HG02970 (cell line): ENCODE measurements around the gene ARHGEF7.

Experiments used
- ATAC-seq: cut with Tn5 transposase; IDR thresholded peaks from one replicate; pipeline ENCODE4 v1.9.1; 2021; ENCODE audit warnings: mild to moderate bottlenecking, moderate library complexity, moderate number of reproducible peaks; ENCODE audit not compliant: unreplicated experiment, low FRiP score

ARHGEF7 gene

DNA sequence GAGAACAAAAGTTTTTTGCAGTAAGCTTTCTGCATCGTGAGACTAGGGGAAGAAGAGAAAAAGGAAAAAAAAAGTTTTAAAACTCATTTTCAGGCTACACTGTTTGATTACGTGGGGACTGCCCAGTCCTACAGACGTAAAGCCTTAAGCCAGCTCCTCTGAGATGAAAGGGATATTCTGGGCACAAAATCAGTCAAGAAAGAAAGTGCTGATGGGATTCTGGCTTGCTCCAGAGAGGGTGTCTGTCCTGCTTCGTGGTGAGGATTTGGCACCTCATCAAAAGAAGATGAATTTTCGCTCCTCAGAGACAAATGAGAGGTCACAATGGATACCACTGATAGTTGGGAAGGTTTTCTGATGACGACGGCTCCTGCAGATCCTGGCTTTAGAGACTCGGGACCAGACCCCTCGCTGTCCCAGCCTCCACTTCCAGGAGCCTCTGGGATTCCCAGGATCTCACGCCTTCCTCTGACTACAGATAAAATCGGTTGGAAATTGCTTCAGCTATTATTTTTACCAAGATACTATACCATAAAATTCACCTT, 215.0 kb downstream of the ARHGEF7 start:
- no peak for ATAC-seq

DNA sequence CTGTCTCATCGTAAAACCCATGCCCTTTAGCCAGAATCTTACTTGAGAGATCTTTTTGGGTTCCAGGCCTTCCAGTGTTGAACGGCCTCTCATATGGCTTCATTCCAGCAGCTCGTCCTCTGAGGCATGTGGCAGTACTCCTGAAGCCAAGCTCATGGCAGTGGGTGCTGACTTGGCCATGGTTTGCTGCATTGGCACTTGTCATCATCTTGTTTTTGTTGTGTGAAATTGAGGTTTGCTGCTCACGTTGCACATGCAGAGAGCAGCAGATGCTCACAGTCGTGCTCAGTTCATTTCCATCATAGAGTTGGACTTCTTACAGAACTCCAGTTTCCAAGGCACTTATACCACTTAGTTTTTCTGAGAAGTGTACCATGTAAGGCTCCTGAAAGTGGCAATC, 220.2 kb downstream of the ARHGEF7 start:
- no peak for ATAC-seq

DNA sequence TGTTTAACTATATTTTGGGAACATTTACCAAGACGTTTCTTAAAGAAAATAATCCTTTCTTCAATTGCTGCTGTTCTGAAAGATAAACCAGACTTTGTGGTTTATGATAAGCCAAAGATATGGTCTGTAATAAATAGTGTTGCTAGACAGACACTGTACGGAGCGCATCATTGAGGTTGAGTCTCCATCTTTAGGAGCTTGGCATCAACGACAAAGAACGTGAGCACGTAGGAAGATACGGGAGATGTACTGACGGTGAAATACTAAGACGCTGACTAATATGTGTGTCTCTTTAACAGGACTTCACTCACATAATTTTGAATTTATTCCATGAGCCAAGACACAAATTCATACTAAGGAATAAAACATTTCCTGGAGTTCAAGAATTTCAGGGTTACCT, 221.6 kb downstream of the ARHGEF7 start:
- no peak for ATAC-seq

DNA sequence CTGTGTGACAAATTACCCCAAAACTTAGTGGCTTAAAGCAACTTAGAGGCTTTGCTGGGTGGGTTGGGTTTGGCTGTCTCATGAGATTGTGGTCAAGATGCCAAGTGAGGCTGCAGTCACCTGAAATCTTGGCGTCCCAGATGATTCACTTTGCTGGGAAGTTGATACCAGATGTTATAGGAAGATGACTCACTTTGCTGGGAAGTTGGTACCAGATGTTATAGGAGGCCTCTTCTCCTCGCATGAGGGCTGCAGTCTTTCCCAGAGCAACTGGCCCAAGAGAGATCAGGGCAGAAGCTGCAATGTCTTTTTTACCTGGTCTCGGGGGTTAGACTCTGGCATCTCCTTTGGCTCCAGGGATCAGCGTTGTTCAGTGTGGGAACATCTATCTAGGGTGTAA, 222.1 kb downstream of the ARHGEF7 start:
- ATAC-seq: no peak

DNA sequence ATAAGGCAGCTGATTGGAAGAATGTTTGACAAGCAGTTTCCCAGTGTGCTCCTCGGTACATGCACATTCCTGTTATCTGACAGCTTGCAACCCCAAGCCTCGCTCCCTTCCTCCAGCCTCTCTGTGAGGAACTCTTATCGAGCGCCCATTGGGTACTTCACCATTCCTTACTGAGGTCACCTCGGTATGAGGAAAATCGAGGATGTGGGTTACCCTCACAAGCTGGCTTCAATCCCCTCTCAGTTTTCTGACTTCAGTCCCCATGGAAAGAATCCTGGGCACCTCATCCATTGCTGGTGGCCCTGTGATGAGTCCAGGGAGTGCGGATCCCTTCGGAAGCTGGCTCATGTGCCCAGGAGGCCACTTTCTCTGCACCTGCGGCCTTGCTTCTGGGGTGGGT, 222.6 kb downstream of the ARHGEF7 start:
- ATAC-seq: no peak

DNA sequence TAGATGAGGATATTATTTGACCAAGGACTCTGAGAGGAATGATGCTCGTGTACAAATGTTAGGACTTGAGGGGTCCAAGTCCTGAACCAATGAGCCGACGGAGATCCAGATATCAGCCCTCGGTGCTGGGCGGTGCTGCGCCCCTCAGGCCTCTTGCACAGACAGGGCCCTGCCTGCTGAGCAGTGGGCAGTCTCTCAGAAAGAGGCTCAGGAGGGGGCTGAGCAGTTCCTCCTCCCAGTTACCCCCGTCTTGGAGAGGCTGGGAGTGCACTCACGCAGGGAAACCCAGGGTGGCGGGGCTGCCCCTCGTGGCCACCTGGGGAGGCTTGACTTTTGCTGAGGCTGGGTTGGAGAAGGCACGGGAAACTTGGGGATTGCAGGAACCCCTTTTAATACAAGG, 223.7 kb downstream of the ARHGEF7 start:
- no peak for ATAC-seq

DNA sequence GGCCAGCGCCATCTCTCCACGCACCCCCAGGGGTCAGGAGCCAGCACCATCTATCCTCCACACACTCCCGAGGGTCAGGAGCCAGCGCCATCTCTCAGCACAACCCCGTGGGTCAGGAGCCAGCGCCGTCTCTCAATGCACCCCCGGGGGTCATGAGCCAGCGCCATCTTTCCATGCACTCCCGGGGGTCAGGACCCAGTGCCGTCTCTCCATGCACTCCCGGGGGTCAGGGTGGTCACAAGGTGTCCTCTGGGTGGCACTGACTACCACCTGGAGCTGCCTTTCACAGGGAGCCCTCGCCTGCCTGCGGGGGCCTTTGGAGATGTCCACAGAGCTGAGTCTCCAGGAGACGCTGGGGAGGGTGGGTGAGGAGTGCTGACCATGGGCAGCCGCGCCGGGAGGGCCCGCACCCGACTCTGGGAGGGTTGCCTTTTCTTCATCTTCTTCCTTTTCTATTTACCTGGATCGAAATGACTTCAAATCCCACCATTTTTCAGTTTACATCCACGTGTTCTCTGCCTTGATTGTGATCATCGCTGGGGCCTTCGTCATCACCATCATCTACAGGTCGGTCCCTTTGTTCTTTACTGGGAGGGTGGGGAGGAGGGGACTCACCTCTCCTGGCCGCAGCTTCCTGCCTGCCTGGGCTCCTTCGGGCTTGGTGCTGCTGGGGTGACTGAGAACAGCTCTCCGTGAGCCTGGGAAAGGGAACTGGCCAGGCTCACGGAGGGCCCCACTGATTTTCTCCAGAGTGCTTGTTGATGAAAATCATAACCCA, 224.4 kb downstream of the ARHGEF7 start:
- ATAC-seq: no peak

DNA sequence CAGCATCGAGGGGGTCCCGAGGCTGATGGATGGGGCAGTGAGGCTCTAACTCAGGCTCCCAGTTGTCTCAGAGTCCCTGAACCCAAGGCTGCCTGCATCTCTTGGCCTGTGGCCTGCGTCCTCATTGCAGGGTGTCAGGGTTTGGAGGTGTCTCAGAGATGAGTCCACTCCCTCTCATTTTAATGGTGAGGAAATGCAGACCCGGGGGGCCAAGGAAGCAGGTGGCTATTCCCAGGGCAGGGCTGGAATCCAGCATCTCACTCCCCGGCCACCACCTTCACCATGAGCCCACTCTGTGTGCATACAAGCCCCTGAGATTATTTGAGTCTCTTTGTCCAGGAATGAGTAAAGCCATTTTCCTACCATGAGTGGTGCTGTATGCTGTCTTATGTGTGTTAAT, 226.8 kb downstream of the ARHGEF7 start:
- ATAC-seq: no peak

DNA sequence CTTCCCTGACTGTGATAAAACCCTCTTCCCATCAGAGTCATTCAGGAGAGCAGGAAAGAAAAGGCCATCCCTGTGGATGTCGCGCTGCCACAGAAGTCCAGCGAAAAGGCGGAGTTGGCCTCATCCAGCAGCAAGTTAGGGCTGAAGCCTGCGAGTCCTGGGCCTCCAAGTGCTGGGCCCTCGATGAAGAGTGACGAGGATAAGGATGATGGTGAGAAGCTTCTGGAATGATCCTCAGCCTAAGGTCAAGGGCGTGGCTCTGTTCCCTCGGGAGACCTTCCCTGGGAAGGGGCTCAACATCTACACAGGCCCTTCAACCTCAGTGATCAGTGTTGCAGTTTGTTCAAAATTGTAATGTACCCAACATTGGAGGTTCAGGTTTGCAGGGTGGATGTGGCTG, 227.6 kb downstream of the ARHGEF7 start:
- ATAC-seq: no peak

DNA sequence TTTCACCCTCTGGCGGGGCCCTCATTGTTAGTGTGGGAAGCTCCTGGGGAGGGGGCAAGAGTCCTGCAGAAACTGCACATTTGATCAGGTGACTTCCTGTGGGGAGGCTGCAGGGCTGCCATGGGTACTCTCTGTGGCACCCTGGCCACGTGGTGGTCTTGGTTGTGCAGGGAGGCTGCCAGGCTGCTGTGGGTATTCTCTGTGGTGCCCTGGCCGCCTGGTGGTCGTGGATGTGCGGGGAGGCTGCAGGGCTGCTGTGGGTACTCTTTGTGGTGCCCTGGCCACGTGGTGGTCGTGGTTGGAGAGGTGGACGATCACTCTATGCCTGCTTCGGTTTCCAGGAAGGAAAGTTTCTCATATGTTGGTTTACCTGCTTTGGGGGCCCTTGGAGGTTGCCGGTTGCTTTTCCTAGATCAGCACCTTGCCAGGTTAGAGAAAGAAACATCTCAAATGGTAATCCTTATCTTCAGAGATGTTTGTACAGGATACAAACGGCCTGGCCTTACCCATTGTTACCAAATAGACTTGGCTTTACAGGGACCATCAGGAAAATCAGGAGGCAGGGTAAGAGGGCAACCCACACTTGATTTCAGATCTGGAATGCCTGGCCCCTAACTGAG, 228.2 kb downstream of the ARHGEF7 start:
- no peak for ATAC-seq

DNA sequence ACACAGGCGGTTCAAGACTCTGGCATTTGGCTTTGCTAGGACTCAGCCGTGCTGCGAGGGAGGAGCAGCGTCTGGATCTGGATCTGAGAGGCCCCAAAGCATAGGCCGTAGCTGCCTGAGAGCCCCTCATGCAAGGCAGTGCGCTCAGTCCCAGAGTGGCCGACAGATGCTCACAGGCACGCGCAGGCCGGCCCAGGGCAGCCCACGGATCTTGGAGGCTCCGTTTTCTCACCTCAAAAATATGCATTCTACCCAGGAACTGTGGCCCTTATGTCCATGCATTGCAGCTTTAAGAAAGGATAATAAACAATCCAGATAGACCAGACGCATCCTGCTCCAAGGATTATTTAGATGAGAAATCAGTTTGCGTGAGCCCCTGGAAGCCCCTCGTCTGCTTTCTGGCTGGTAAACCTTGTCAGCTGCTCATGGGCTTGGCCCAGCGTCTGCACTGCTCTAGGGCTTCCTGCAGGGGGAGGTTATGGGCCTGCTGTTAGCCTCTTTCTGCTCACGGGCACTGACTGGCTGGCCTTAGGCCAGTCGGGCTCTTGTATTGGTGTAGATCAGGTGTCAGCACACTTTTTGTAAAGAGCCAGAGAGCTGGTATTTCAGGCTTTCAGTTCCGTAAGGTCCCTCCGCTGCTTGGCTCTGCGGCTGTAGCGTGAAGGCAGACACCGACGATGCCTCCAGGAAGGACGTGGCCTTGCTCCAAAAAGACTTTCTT, 229.5 kb downstream of the ARHGEF7 start:
- ATAC-seq: no peak

DNA sequence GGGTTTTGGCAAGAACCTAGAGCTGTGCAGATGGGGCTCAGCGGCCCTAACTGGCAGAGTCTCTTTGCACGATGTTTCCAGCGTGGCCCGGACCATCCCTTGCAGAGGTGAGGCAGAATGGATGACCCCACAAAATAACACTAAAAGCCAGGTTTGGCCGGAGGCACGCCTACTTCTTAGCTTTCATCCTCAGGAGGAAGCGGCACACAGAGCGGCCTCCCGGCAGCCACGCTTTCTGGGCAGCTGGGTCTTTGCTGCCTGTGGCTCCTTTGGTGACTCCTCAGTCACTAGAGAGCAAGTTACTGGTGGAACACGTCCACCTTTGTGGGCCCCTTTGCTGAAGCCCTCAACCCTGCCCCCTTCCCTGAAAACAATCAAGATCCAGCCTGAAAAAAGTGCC, 230.6 kb downstream of the ARHGEF7 start:
- no peak for ATAC-seq

DNA sequence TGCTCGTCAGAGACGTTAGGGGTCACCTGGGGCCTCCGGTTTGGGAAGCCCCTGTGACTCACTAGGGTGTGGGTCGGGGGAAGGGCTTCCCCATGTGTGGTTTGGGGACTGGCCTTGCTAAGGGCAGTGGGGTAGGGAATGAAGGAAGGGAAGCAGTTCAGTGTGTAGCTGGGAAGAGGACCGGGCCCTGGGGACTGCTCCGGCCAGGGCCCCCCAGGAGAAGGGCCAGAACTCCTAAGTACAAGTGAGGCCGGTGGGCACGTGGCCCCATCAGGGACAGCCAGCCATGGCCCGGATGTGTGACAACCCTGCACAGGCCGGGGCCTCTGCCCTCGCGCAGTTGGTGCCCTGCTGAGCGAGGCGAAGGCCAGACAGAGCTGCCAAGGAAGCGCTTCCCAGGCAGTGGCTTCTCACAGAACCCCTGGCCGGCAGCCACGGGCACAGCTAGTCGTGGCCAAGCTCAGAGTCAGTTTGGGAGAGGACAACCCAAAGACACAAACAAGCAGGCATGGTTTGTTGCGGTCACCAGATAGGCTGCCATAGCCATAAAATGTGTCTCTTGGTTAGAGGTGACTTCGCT, 231.1 kb downstream of the ARHGEF7 start:
- no peak for ATAC-seq

DNA sequence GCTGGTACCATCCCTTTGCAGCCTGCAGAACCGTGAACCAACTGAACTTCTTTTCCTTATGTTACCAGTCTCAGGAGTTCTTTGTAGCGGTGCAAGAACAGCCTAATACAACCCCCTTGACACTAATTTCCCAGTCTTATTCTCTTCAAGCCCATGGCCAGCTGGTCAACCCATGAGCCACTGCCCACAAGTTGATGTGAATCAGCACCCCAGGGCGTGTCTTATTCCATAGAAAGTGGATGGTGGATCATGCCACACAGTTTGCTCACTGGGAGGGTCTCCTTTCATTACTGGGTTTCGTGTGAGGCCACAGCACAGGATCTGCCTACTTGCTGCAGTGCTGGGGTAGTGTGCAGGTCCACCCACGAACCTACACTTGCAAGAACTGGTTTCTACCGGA, 232.3 kb downstream of the ARHGEF7 start:
- no peak for ATAC-seq

DNA sequence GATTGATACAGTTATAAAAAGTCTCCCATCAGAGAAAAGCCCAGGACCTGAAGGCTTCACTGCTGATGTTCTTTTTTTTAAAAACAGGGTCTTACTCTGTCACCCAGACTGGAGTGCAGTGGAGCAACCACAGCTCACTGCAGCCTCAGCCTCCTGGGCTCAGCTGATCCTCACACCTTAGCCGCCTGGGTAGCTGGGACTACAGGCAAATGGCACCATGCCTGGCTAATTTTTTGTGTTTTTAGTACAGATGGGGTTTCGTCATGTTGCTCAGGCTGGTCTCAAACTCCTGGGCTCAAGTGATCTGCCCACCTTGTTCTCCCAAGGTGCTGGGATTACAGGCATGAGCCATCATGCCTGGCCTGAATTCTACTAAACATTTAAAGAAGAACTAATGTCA, 238.4 kb downstream of the ARHGEF7 start:
- no peak for ATAC-seq

DNA sequence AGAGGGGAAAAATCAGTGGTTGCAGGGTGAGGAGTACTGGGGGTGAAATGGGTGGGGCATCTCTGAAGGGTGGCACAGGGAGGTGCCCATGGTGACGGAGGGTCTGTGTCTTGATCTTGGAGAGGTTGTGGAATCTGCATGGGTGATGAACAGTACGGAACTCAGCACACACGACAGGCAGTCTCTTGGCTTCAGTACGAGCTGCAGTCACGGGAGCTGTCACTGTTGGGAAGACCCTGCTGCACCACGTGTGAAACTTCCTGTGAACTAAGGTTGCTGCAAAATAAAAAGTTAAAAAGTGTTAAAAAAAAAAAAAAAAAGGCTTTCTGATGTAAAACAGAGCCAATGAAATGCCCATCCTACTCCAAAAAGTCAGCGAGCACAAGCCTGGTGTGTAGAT, 239.7 kb downstream of the ARHGEF7 start:
- no peak for ATAC-seq
